Left cardiac atrium (tissue), 4 donors: ENCODE data around the gene ENTR1. TPM values are rescaled to one million over a fixed set of nuclear protein-coding genes. Genes with fewer than 3 reads are reported as not detected.
"Not testable (repeated sequence)": the region's sequence is repeated elsewhere in the genome, so short reads cannot be mapped to it uniquely, and the experiment has no call there.

ENCODE experiments used
- ATAC-seq, 2 donors: fragments of 200-7000 bp; cut with Tn5 transposase; one replicate each; pipeline ENCODE4 v1.9.1; 2020; ENCODE audit warnings: mild to moderate bottlenecking in 2 of 2, moderate library complexity in 2 of 2
- DNase-seq: peaks from one replicate; pipeline ENCODE4 v3.0.0-alpha.2; 2020
- intact Hi-C, 2 donors: fragments of 100-400 bp; cut with DNase I; formaldehyde crosslinking; loops; one replicate each; pipeline versions ENCODE4 v1.14.1 to v1.15.1; 2022 to 2023
- total RNA-seq, 2 donors: library from RNA; stranded (reverse); fragmentation: NEBNext Ultra II Directional; extraction: Animal tissue kit (Norgen Biotek cat#: 25700); gene quantifications; one replicate each; pipeline ENCODE4 v1.2.1, GENCODE V29; 2021
- donor health status: DM: no; HTN: yes; CAD: no.
- donor health status: DM: no; HTN: yes; CAD: no; lungs with severe emphysema.
- donor health status: DM: yes; HTN: yes; CAD: no.
- donor health status: Dilated cardiomyopathy.

ENTR1 gene
- total RNA-seq, 2 donors from 2014 or later = 18.1 to 26.6 TPM

DNA sequence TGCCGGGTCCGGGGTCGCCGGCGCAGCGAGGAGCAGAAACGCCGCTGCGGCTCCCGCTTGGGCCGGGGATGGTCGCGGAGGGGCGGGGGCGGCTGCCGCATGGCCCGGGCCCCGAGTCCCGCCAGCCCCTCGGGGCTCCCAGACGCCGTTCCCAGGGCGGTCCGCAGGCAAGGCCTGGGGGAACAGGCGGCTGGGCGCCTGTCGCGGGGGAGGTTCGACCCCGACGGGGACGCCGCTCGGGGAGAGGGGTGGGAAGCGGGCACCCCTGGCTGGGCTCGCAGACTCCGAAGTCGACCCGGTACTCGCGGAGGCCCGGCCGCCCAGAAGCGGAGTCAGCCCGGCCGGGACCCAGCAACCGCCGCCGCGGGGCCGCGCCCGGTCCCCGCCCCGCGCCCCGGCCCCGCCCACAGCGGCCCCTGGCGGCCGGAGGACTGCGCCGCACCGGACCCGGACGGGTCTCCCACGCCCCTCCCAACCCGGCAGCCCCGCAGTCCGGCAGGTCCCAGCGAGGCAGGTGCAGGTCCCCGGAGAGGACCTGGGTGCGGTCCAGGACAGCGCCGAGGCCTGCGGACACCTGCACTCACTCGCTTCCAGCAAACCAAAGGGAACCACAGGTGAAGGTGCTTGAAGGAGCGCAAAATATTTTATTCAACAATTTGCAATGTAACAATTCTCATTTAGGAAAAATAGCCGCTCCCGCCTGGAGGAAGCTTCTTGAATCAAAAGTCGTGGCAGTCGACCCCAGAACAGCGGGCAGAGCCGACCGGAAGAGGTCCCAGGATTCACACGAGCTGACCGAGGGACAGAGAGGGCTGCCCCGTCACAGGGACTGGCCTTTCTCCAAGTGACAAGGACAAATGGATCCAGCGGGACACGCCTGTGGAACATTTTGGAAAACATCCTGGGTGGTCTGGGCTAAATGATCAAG lies 29.3 kb upstream of the ENTR1 start, which contains the start of gene INPP5E:
TSS of gene INPP5E (minus strand) at position 365 of the 928 bp plus-strand sequence. CDS start 426 bp downstream, outside the sequence.
- intact Hi-C loops = no loop called here
- ATAC-seq (peak; percentile 87 to 92), DNase-seq (peak; percentile 74)

DNA sequence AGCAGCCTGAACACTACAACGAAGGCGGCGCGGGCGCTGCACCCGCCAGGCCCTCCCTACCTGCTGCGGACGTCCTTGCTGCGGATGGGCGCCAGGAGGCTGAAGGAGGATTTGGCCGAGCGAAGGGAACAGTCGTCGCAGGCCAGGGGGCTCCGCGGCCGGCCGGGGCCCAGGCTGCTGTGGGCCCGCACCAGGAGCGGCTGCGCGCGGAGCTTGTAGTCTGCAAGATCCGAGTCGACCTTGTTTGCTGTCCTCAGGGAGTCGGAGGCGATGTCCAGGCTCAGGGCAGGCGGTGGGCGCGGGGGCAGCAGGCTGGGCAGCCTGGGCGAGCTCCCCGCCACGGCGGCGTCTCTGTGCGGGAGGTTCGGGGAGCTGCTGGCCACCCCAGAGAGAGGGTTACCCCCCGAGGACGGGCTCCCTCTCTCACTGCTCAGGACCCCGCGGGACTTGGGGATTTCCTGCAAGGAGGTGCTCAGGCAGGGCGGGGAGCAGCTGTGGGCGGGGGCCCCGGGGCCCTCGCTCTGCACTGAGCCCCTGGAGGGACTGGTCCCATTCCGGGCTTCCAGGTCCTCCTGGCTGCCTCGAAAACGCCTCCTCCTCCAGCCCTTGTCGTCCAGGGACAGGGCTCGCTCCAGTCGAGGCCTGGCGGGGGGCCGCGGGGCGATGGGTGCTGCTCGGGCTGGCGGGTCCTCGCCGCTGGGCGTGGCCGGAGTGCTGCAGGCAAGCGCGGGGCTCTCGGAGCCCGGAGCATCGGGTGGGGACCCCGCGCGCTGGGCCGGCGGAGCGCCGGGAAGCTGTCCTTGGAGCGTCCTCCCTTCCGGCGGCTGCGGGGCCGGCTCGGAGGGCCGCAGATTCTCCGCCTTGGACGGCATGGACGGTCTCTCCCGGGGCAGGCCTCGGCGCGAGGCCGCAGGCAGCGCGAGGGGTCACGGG lies 28.4 kb upstream of the ENTR1 start:
- intact Hi-C loops = no loop called here
- DNase-seq = no peak

DNA sequence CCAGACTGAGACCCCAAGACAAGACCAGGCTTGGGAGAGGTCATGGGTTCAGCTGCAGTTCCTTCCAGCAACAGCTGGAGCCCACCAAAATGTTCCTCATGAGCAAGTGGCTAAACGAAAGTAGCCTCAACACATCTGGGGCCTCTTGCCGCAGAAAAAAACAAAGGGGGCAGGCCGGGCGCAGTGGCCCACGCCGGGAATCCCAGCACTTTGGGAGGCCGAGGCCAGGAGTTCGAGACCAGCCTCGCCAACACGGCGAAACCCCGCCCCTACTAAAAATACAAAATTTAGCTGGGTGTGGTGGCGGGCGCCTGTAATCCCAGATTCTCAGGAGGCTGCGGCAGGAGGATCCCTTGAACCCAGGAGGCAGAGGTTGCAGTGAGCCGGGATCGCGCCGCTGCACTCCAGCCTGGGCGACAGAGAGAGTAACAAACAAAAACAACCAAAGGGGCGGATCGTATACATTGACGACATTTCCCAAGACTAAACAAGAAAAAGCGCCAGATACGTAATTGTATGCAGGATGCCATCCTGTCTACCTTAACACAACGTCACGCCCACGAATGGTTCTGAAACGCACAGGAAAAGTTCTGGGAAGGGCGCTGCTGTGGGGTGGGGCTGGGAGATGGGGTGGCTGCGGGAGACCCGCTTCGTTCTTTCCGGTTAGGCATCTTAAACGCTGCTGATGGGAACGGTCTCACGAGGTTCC lies 27.6 kb upstream of the ENTR1 start:
- intact Hi-C loops = no loop called here
- ATAC-seq = no peak
- no peak for DNase-seq

More for the DNA sequence above, 28.4 kb upstream of the ENTR1 start:
- ATAC-seq = peak; percentile 45 to 50

DNA sequence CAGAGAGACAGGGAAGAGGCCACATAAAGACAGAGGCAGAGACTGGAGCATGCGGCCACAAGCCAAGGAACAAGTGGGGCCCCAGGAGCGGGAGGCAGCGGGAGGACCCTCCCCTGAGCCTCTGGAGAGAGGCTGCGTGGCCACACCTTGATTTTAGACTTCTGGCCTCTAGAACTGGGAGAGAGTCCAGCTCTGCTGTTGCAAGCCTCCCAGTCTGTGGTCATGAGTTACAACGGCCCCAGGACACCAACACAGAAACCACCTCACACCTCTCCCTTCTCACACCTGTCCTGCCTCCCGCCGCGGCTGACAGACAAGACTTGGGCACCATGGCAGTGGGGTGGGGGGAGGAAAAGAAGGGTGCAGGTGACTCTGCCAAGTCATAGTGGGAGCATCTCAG lies 27.0 kb upstream of the ENTR1 start:
- ATAC-seq (no peak), DNase-seq (no peak)
- intact Hi-C loops = no loop called here

DNA sequence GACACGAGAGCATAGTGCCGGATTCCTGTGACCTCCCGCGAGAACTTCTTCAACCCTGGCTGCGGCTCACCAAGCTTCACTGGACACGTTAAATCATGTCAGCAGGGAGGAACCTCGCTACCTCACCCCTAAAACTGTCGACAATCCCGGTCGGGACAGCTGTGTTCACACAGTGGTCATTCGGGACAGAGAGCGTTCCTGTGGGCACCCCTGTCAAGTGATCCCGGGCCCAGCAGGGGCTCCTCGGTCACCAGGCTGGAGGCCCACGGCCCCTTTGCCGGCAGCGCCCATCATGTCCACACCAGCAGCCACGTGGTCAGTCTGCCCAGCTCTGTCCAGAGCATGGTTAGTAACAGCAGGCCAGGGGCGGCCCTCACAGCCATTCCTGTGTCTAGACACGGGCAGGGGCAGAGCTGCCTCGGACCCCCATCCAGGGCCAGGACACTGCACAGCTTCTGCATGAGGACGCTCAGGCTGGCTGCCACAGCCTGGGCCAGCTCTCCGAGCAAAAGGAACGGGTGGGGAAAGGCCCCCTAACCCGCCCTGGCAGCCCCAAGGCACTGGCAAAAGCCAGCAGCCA lies 25.7 kb upstream of the ENTR1 start:
- intact Hi-C loops = no loop called here
- DNase-seq (no peak), ATAC-seq (no peak)

DNA sequence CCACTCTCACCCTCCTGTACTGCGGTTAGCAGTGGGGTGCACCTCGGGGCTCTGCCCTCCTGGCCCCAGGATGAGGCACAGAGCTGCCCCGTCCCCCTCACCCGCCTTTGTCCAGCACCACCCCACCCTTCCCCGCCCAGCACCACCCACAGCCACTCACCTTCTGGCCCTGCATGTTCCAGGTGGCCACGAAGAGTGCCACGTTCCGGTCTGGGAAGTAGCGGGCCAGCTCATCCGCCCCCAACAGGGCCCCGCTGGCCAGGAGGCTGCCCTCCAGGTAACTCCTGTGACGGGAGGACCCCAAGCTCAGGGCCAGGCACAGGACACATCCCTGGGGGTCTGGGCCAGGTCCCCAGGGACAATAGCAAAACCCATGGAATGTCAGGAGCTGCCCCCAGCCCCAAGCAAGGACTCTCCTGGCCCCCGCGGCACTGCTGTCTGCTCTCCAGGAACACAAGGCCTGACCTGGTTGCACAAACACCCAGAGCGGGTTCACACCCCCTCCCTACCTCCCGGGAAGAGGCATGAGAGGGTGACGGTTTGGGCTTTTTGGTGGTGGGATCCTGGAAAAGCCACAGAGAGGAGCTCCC lies 24.3 kb upstream of the ENTR1 start:
- ATAC-seq (no peak), DNase-seq (no peak)
- intact Hi-C loops = no loop called here

DNA sequence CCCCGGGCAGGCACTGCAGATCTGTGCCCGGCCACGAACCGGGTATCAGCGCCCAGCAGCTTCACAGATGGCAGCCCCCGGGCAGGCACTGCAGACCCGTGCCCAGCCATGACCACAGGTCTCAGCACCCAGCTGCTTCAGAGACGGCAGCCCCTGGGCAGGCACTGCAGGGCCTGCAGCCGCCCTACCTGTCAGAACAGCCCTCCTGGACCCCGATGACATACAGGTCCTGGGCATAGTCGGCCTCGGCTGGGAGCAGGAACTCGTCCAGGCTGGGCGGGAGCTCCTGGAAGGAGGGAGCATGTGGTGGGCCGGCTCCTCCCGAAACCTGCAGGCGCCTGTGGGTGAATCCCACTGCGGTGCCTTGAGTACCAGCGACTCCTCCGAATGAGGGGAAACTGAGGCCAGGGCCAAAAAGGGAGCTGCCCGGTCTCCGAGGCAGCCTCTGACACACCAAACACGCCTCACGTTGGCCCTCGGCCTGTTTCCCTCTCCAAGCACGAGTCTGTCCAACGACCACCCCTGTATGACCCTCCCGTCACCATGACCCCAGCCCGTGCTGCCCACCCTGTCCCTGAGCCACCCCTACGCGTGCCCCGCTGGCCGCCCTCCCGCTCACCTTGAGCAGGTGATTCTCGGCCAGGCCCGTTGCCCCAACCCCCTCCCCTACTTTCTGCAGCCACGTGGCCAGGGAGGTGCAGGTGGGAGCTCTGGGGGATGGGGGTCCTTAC lies 23.6 kb upstream of the ENTR1 start:
- no peak for DNase-seq
- no peak for ATAC-seq
- intact Hi-C loops = no loop called here

DNA sequence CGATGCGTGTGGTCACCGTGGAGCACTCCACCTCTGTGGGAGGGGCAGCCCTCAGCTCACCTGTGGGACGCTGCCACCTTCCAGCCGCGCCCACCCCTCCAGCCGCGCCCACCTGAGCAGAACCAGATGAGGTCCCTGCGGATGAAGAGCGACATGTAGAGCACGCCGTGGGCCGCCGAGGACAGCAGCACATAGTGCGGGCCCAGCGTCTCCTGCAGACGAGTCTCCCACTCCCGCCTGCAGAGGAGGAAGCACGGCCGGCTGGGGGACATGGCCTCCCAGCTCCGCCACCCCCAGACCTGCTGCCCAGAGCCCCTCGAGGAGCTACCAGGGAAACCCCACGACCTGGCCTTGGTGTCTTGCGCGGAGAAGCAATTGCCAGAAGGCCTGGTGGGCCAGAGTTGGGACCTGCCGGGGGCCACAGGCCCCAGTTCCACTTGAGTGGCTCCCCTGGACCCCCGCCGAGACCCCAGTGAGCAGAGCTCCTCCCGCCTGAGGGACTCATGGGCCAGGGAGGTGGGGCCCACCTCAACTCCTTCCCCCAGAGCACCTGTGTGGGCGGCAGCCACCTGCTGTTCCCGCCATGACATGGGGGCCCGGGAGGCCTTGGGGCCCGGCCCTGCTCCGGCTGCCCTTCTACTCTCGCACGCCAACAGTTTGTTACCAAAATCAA lies 22.8 kb upstream of the ENTR1 start:
- no peak for ATAC-seq
- DNase-seq = no peak
- intact Hi-C loops = no loop called here

DNA sequence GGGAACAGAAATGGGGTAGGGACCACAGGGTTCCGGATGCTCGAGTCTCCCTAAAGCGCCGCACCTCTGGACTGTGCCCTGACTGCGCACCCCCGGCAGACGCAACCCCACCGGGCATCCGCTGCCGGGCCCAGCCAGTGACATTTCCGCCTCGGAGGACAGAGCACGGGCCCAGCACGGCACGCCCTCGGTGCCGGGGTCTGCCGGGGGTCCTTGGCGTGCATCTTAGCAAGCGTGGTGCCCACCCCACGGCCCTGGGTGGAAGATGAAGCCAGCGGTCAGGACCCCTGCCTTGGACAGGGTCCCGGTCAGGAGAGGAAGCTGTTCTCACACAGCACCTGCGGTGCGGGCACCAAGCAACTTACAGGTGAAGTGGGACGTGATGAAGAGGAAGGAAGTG lies 22.2 kb upstream of the ENTR1 start:
- DNase-seq (no peak), ATAC-seq (no peak)
- intact Hi-C loops = no loop called here

DNA sequence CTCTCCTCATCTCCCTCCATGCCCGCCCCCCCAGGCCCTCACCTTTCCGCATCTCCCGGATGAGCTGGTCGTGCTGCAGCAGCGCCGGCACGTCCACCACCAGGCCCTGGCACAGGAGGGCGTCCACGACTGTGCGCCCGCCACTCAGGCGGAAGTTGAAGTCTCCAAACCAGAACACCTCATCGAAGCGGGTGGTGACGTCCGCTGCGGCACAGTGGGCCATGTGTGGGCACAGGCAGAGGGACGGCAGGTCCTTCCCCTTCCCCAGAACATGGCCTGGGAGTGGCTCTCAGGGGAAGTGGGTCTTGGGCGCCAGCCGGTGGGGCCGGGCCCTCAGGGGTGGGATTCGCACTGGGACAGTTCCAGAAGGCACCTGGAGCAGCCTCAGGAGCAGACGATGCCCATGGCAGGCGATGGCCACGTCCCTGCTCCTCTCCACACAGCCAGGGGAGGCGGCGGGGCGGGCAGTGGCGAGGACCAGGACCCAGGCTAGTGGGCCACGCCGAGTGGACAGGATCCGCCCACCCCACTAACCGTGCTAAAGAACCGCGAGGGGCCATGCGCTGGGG lies 21.5 kb upstream of the ENTR1 start:
- no peak for ATAC-seq
- intact Hi-C loops = no loop called here

DNA sequence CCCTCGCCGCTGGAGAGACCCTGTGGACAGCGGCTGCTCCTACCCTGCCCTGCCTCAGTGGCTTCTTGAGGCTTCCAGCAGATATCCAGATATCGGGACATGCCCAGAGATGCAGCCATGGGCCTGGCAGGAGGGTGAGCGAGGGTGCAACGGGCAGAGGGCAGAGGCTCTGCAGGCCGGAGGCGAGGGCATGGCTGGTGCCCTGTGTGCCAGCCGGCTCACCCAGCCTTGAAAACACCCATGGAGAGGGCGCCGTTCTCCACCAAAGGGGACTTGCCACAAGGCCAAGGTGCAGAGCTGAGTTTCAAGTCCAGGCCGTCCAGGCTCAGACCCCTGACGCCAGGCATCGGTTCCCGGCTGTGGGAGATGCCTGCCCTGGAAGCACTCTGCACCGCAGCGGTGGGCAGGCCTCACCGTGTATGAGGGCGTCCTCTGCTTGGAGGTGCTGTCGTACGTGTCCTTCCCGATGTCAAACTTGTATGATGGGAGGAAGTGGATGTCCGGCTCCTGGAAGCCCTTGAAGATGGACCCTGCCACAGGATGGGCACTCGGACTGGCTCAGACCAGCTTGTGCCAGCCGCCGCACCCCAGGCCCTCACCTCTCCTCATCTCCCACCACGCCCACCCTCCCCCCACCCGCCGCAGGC lies 20.3 kb upstream of the ENTR1 start:
- DNase-seq = no peak
- ATAC-seq = no peak
- intact Hi-C loops = no loop called here

More for the DNA sequence above, 21.5 kb upstream of the ENTR1 start:
- DNase-seq = no peak

DNA sequence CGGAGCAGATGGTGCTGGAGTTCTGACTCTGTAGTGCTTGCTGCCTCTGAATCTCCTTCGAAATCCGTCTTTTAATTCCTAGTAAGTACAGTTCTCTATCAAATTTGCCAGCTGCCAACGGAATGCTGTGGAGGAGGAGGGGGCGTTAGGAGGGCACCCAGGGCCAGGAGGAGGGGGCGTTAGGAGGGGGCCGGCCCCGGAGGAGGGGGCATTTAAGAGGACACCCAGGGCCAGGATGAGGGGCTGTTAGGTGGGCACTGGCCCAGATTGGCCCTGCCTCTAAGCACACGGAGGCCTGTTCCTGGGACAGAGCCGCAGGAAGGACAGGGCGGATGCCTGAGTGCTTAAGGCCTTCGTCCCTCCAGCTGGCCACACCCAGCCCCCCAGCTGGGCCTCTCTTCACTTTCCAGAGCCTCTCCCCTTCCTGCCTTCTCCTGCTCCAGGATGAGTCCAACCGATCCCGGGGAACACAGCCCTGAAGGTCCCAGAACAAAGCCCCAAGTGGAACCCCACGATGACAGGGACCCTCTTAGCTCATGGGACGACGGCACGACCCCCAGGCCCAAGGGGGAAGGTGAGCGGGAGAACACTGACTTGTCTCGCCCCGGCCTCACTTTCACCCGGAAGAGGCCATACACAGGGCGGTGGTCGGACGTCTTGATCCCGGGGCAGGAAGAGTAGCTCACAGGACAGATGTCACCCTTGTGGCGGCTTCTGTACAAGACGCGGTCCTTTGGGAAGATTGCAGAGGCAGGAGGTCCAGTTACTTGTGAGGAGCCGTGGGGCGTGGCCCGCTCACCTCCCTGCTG lies 19.5 kb upstream of the ENTR1 start:
- ATAC-seq (no peak), DNase-seq (no peak)
- intact Hi-C loops = no loop called here

DNA sequence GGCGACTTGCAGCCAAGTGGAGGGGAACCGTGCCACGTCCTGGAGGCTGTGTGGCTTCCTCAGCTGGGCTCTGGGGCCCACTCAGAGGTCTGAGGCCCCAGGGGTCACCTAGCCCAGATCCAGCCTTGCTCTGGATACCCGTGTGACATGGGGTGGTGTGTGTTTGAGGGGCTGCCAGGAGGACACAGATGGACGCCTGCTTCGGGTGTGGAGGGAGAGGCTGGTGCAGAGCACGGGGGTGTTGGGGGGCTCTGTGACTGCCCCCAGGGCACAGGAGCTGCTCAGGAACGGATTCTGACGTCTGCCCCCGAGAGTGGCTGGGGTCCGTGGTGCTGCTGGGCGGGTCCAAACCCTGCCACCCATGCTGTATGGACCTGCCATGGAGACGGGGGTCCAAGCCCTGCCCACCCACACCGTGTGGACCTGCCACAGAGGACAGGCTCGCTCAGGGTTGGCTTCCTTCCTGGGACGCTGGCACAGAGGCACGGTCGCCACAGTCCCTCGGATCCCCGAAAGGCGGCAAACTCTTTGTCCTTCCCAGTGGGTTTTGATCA lies 18.7 kb upstream of the ENTR1 start:
- DNase-seq (no peak), ATAC-seq (no peak)
- intact Hi-C loops = no loop called here

DNA sequence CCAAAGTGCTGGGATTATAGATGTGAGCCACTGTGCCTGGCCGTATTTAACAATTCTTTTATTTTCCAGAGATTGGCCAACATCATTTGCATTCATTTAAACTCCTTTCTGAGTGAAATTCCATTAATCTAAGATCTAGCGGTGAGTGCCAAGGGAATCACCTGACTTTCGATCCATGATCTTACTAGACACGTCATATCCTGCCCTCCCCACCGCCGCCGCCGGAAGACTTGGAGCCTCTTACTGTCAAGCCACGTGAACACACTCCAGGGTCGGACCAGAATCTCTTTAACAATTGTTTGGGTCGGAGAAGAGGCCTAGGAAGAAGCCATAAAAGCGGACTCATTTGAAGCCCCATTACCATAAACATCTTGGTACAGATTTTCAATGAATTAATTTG lies 16.4 kb upstream of the ENTR1 start:
- no peak for DNase-seq
- ATAC-seq = no peak
- intact Hi-C loops = no loop called here

DNA sequence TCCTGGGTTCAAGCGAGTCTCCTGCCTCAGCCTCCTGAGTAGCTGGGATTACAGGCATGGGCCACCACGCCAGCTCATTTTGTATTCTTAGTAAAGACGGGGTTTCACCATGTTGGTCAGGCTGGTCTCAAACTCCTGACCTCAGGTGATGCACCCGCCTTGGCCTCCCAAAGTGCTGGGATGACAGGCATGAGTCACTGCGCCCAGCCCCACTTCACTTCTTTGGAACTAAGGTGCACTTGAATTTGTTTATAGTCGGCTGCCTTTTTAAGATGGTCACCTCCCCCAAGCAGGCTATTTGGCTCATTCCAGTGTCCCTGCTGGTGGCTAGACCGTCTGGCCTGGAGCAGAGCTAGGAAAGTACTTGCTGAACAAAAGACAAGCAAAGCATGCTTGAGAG lies 15.0 kb upstream of the ENTR1 start:
- DNase-seq, ATAC-seq, intact Hi-C loops: not testable (repeated sequence)
